Adrenal gland (tissue), 5 donors: Measurements from ENCODE around the gene DEPDC1B.

ENCODE experiments used
- POLR2A ChIP-seq, 2 donors: fragments of 450-650 bp; IDR thresholded peaks; one replicate each; pipeline ENCODE4 v1.6.1; 2017; ENCODE audit warnings: antibody characterized with exemption in 2 of 2, mild to moderate bottlenecking in 2 of 2, moderate library complexity in 1 of 2
- TF ChIP-seq, protein P1 (sequence below), 6 experiments: fragments of 450-650 bp in 4 of 6; fragments of 200-600 bp in 2 of 6; sonication (generic) in 1 of 6; IDR thresholded peaks; 1 replicate in 5 of 6; 2 replicates in 1 of 6; pipeline versions ENCODE4 v1.5.1 to v1.8.0; 2016 to 2021; ENCODE audit warnings: antibody characterized with exemption in 6 of 6, mild to moderate bottlenecking in 2 of 6, moderate library complexity in 1 of 6
- donor health status: DM: no; HTN: no; CAD: no.

DNA sequence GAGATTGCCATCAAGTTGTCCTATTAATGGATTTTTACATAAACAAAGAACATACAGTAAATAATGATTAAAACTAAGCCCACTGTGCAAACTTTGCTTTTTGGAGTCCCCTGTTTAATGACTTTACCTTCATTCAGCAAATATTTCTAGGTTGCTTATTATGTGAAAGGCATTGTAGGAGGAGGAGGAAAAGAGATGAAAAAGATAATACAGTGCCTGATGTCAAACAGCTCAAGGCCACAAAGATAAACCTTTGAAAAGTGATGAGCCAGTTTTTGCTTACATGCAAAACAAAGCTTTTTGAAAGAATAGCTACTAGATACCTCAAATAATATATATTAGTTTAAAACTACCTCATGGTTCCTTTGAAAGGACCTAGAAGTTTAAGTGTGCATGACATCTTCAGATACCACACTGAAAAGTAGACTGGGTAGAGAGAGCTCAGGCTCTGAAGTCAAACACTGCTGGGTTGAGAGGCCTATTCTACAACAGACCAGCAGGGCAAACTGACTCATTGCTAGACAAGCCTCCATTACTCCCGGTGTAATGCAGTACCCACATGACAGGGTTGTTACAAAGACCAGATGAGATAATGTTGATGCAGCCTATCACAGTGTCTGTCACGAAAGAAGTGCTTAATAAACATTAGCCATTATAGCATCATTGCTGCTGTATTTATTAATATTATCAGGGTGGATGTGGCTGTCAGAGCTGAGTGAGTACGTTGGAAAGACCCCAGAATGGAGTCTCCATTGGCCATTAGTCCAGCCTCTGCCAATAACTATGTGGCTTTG, 11.8 kb downstream of the DEPDC1B start:
- TF ChIP-seq, protein P1, sequence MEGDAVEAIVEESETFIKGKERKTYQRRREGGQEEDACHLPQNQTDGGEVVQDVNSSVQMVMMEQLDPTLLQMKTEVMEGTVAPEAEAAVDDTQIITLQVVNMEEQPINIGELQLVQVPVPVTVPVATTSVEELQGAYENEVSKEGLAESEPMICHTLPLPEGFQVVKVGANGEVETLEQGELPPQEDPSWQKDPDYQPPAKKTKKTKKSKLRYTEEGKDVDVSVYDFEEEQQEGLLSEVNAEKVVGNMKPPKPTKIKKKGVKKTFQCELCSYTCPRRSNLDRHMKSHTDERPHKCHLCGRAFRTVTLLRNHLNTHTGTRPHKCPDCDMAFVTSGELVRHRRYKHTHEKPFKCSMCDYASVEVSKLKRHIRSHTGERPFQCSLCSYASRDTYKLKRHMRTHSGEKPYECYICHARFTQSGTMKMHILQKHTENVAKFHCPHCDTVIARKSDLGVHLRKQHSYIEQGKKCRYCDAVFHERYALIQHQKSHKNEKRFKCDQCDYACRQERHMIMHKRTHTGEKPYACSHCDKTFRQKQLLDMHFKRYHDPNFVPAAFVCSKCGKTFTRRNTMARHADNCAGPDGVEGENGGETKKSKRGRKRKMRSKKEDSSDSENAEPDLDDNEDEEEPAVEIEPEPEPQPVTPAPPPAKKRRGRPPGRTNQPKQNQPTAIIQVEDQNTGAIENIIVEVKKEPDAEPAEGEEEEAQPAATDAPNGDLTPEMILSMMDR (IDR thresholded peaks at IDR 0.05) = peak in 5 of 6 experiments; percentile 14 to 27 (median 16)
- no peak for TF ChIP-seq POLR2A (IDR thresholded peaks at IDR 0.05)
